ENCODE measurements around the gene PTPRO.

Gene PTPRO

DNA sequence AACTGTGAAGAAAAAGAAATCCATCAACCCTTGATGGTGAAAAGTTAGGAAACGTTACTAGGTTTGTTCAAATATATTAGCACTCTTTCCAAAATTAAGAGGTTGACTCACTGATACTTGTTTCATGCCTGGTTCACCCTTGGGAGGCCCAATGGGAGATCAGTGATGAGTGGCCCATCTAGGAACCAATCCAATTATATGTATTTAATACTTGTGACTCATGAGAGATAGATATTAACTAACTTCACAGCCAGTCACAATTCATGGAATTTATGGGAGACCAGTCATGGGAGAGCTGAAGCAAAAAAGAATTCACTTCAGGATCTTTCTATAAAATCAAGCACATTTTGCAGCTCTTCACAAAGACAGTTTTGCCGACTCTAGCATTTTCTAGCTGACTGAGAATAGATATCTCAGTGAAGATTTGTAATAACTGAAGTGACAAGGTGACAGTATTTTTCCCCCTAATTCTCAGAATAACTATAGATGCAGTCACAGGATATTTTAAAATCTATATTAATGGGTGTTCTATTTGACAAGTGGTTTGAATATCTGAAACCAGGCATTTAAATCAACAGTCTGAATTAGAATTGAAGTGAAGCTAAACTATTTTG lies 236.7 kb downstream of the PTPRO start:
- no peak for DNase-seq (ENCODE audit: low read depth)

DNA sequence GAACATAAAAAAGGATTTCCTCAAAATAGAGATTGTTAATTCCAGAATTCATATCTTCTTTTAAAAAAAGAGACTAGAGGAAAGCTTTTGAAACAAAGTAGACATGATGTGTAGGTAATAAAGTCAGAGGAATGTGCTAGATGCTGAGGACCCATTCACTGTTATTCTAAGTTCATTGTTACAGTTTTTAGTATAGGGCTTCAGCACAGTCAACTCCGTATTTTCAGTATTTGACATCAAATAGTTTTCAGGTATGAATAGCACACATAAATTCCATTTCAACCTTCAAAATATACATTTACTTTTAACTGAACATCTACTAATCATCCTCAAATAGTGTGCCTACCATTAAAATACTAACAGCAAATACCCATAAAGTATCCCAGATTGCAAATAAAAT lies 239.1 kb downstream of the PTPRO start:
- no peak for DNase-seq (ENCODE audit: low read depth)

DNA sequence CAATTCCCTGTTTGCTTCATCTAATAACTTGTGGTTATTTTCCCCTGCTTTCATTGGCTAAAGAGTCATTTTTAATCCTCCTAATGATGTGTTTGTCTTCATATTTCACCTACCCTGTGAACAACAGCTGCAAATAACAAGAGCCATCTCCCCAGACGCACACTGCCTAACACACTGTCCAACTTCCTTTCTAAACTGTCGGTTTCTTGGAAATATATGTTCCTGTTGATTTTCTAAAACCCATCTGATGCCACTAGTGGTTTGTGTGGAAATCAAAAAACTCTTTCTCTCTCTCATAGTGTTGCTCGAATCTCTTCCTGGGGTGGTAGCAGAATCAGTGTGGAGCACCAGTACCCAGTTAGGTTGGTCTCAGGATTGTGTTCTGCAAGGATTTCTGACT lies 240.0 kb downstream of the PTPRO start:
- DNase-seq (ENCODE audit: low read depth), result no peak

DNA sequence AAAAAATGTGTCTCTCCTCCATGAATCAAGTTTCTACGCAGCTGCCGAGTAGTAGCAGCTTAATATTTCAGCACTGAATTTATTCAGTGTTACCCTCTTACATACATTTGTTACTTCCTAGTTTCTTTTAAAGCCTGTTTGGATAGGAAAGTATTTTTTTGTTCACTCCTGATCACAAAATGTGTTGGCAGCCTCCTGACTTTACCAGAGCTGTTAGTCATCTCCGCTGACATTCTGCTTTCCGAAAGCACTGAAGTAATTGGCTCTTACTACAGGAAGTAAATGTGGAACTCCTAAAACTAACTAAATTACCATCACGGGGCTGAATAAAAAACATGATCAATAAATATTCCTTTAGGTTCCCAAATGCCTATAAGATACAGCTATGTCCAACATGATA lies 241.4 kb downstream of the PTPRO start:
- no peak for DNase-seq (ENCODE audit: low read depth)

DNA sequence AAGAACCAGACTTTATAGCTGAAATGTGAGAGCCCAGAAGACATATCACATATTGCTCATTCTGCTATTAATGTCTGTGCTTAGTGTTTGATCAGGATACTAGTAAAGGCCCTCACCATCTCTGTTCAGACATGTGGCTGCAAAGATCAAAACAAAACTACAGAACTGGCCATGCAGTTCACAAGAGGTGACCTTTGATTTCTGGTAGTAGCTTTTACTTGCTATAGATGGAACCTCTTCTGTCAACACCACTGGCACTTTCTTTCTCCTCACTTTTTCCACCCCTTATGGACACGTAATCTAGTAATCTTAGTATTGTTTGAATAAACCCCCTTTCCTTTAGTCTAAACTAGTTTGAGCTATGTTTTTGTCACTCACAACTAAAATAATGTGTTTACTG lies 252.0 kb downstream of the PTPRO start:
- no peak for DNase-seq (ENCODE audit: low read depth)

DNA sequence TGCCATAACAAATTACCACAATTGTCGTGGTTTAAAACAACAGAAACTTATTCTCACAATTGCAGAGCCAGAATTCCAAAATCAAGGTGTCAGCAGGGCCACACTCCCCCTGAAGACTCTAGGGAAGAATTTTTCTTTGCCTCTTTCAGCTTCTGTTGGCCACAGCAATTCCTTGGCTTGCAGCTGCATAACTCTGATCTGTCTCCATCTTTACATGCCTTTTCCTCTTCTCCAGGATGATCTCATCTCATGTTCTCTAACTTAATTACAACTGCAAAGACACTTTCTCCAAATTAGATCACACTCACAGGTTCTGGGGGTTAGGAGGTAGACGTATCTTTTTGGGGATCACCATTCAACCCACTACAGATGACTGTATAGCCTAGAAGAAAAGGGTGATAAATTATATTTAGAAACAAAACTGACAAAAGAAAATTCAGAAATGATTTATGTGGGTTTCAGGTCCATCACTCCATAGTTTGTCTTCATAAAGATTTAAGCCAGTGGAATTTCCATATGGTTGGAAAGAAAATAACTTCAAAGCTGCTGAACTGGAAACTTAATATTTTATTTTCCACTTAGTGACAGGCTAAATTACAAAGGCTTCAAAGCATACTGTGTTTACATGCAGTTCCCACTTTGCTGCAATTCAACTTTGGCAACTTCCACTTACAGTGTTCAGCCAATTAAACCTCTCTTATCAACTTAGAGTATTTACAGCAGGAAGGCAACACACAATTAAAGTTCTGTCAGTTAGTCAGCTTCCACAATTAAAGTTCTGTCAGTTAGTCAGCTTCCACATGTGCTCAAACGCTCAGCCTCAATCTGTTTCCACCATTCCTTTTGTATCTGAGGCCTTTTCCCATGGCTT lies 253.6 kb downstream of the PTPRO start:
- DNase-seq (ENCODE audit: low read depth), result no peak

DNA sequence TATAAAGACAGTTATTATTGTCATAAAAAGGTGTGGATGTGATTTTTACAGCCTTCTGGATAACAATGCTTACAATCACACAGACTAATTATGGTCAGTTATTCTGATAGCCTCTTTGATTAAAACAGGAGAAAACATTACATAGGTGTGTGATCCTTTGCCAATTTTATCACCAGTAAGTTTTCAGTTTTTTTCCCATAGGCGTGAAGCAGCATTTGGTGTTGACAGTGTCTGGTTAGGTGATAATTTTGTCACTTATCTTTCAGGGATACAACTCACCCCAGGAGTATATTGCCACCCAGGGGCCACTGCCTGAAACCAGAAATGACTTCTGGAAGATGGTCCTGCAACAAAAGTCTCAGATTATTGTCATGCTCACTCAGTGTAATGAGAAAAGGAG lies 258.1 kb downstream of the PTPRO start:
- no peak for DNase-seq (ENCODE audit: low read depth)

DNA sequence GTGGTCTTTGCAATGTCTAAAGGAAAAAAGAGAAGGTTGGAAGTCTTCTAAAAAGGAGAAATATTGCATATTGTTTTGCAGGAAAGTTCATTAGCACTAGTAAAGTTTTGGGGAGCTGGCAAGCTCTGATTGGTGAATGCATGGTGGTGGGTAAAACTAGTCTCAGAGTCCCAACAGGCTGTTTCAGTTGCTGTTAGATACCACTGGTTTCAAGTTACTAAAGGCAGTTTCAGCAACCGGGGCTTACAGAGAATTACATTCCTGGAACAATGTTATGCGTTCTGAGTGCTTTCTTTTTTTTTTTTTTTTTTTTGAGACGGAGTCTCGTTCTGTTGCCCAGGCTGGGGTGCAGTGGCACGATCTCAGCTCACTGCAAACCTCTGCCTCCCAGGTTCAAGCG lies 258.7 kb downstream of the PTPRO start:
- DNase-seq (ENCODE audit: low read depth), result no peak

DNA sequence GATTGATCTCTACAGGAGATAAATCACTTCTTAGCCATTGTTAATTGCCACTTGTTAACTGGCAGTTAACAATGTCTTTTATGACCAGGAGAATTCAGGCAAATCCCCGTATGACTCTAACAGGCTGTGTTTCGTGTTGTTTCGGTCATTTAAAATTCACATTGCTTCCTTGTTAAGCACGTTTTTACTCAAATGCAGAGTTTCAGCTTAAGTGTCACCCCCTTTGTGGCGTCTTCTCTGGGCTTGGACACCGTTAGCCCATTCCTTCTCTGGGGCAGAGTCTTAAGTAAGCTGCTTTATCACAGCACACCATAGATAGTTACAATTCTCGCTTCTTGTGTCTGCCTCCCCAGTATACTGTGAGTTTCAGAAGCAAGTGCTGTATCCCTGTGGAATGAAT lies 261.5 kb downstream of the PTPRO start:
- no peak for DNase-seq (ENCODE audit: low read depth)

DNA sequence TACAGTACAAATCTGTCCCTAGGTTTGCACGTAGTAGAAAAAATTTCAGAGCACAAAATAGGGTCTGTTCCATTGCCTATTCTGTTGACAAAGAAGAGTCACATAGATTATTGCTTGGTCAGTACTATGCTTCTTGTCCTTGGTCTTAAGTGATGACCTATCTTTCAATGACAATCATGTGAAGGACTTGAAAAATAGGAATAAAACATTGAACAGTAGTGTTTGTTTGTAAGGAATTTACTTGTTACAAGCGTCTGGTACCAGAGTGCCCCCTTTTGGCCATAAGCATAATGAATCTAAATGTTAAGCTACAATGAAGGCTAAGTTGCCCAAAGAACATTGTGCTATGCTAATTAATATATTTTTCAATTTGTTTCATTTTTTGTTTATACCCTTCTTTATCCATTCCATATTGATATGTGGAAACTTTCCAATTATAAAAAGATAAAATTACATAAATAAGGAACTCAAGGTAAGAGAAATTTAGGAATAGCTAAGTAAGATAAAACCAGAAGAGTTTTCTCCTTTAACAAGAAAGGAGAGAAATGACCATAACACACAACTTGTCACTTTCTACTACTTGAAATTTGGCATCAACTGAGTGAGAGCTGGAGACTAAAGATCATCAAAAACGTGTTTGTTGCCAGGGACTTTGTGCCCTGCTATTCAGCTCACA lies 262.2 kb downstream of the PTPRO start:
- no peak for DNase-seq (ENCODE audit: low read depth)

DNA sequence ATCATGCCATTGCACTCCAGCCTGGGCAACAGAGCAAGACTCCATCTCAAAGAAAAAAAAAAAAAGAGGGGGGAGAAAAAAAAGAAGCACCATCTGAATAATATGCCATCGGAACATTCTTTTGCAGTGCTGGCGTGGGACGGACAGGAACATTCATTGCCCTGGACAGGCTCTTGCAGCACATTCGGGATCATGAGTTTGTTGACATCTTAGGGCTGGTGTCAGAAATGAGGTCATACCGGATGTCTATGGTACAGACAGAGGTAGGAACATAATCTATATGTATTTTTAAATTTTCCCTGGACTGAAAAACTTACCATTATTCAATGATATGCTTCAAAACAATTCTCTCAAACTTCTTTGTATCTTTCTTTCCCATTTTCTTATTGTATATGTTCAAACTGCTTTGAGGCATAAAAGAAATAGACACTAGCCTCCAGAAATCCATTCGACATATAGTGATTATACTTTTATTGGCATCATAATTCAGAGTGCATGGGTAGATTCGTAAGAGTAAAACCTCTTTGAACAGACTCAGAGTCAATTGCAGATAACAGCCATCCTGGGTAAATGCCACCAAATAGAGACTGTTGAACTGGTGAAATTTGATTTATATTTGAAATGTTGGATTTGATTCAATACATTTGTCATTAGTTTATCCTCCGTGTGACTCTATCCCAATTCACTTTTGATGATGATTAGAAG lies 267.2 kb downstream of the PTPRO start:
- DNase-seq (ENCODE audit: low read depth), result no peak

DNA sequence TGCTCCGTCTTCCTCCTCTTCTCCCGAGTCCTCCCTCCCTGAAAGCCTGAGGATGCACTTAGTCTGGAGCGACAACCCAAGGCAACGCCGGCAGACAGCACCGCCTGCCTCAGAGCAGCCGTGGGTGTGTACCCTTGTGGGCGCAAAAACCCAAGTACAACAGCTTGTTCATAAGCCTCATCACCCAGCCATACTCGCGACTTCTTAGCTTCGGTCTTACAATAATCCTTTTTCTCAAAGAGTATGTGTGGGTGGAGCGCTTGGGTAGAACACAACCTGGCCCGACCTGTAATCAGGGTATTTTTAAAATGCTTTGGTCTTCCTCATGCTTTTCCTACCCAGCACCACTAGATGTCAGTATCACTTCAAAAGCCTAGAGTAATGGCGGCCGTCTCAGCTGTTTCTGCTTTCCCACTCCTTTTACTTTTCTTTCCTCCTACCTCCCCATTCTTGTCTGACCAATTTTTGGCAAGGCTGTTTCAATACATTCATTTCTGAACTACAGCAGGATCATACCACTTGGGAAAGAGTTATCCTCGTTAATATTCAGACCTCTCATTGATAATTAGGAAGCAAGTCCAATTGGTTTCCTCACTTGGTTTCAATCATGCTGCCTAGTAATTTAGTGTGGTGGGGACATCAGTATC lies 268.0 kb downstream of the PTPRO start:
- DNase-seq (ENCODE audit: low read depth), result no peak

DNA sequence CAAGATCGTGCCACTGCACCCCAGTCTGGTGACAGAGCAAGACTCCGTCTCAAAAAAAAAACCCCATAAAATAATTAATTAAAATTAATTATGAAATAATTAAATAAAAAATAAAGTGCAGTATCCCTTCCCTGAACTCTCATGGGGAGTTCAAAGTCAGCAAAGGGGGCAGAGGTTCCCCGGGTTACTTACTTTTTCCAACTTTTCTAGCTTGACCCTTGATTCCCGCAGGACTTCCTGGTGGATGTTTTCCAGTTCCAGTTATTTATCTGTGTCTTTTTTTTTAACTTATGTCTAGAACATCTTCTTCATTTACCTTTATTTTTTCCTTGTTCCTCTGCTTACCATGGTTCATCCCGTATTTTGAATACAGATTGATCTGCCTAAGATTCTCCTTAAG lies 269.5 kb downstream of the PTPRO start:
- no peak for DNase-seq (ENCODE audit: low read depth)

DNA sequence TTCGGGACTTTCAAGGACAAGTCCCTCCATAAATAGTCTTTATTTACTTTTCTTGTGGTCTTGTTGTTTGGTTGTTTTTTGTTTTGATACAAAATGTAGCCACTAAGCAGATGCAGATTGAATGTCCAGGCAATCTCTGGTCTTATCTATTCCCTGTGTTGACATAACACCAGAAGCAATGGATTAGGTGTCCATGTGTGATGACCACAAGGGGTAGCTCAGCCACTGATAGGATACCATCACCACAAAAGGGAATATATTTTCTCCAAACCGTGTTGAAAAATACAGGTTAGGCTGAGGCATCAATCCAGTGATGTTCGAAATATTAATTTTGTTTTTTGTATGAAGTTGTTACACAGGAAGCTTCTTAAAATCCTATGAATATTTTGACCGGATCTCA lies 270.6 kb downstream of the PTPRO start:
- DNase-seq (ENCODE audit: low read depth), result no peak

DNA sequence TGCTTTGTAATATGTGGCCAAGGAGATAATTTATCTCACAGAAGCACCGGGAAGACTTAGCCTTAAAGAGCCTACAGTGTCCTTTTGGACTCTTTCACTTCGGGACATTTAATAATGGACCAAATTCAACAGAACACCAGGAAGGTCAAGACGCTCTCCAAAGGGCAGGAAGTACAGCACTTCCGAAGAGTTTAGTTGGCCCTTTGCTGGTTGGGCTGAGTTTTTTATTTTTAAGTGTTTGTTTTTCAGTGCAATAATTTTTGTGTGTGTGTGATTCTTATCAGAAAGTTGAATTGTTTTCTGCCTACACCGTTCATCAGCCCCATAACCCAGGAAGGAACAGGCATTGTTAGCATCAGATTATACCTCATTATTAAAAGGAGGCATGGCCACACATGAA lies 273.9 kb downstream of the PTPRO start:
- DNase-seq (ENCODE audit: low read depth), result no peak

DNA sequence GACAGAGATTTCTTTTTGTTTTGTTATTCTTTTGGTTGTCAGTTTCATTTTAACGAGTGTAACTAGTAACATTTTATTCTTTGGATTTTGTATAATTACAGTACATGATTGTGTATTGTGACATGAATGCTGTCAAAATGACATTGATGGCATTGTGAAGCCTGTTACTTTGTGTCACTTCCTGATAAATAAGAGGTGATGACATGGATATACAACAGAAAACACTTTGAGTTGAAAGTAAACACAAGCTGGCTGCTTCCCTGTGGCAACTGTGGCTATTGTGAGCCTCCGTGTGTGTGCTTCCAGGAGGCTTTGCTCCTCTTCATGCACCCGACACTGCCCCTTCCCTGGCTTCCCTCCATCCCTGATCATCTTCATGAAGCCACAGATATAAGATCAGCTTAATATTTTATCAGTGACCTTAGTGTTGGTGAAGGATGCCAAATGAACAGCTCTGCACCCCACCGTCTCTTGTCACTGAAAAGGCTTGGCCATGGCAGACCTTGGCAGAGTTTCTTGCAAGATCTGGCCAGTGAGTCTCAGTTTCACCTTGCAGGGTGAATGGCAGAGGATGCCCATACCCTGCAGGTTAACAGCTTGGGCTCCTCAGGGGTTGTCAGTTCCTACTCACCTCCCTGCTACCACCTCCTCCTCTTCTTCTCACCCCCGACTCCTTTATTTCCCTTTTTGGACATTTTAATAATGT lies 275.0 kb downstream of the PTPRO start:
- no peak for DNase-seq (ENCODE audit: low read depth)

DNA sequence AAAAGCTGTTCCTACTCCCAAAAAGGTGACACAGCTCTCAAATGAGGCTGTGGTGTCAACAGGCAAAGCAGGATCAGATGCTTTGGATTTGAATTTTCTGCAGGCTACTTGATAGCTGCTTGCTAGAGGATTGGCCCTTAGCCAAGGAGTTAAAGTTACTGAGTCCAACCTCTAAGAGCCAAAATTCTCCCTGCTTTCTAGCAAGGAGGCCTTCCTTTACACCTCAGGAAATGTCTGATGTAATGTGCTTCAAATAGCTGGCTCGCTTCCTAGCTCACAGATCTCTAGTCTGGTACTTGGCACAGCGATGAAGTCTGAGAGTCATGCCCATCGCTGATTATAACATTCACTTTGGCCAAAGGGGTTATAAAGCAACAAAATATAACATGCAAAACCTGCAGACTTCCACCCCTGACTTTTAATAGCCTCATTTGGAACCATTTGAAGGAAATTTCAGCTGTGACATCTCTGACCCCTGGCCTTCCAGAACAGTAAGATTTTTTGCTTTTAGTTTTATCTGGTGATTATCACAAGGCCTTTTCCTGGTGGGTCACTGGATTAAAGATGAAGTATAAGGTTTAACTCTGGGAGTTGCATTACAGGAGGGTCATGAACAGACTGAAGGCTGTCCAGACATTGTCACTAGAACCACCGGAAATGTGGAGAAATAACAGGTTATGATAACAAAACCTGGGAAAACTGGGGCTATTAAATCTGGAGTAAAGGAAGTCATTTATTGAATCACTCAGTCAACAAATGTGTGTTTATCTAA lies 277.1 kb downstream of the PTPRO start:
- DNase-seq (ENCODE audit: low read depth), result no peak

DNA sequence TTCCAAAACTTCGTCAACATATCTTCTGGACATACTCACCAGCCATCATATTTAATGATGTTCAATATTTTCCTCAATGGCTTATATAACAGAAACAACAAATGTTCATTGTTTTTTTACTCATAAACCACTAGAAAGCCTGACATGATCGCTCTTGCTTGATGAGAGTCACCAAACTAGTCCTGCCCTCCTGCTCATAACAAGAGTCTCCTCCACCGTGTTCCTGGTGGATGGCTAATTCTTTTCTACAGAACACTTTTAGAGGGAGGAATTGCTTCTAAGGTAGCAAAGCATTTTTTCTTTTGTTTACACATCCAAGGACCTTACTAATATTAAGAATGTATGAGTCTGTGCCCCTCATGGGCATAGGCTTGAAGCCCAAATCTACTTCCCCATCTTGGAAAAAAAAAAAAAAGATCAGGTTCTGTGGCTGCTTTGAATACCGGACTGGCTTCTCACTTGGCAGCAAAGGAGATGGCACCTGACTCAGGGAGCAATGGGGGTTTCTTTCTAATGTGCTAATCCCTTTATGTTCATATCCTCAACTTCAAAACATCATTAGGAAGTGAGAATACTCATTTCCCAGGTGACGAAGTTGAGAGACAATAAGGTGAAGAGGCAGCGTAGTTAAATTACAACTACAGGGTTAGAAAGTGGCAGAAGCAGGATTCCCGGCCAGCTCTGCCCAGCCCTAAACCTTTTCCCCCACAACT lies 278.1 kb downstream of the PTPRO start:
- no peak for DNase-seq (ENCODE audit: low read depth)

DNA sequence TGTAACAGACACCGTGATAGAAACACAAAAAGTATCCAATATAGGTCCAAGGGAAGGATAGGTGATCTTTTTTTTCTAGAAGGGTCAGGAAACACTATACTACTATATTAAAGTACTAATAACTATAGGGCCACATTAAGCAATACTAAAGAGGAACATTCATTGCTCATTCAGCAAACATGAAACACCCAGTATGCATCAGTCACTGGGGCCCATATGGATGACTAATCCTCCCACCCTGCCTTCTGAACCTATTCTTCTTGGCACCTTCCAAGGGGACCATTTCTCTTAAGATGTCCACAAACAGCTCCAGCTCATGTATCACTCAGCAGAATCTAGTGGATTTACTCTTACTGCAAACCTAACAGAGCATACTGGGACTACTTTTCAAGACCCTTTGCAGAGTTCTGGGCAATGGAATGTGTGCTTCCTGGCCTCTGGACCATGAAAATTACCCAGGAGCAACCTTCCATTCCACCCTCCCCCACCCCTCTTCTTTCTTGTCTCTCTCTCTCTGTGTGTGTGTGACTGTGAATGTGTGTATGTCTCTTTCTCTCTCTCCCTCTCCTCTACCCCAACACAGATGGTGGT lies 279.0 kb downstream of the PTPRO start:
- DNase-seq (ENCODE audit: low read depth), result no peak

Measured in T-helper 22 cell (primary cell).